Tibial nerve (tissue), 3 donors: ENCODE data around the gene NTRK2.

Source experiments
- CTCF ChIP-seq, 5 experiments: fragments of 200-600 bp in 3 of 5; fragments of 450-650 bp in 2 of 5; sonication (generic) in 3 of 5; IDR thresholded peaks; one replicate each; pipeline ENCODE4 v1.5.1; 2016 to 2019; ENCODE audit warnings: antibody characterized with exemption in 5 of 5, mild to moderate bottlenecking in 3 of 5, moderate library complexity in 2 of 5
- POLR2A ChIP-seq, 2 donors: fragments of 450-650 bp; IDR thresholded peaks; one replicate each; pipeline ENCODE4 v1.6.1; 2017; ENCODE audit warnings: antibody characterized with exemption in 2 of 2, mild to moderate bottlenecking in 2 of 2, moderate library complexity in 2 of 2

GRCh38 chr9:84900421-84900820 lies 230.9 kb downstream of the NTRK2 start:
- TF ChIP-seq CTCF (IDR thresholded peaks at IDR 0.05): no peak
- TF ChIP-seq POLR2A (IDR thresholded peaks at IDR 0.05): no peak
